H9 (cell line): ENCODE results near the gene FOXK1. TPM values are rescaled to one million over a fixed set of nuclear protein-coding genes. Genes with fewer than 3 reads are reported as not detected.

Experiments used
- DNase-seq: peaks from one replicate; pipeline ENCODE4 v3.0.0-alpha.2; 2017
- H2AFZ ChIP-seq: one replicate; pipeline ENCODE4 v1.6.1; 2013; ENCODE audit warnings: mild to moderate bottlenecking, low read length, control low read depth, moderate library complexity
- H2AK5ac ChIP-seq: 2 replicates; pipeline ENCODE4 v1.6.1; 2013; ENCODE audit warnings: low read length, control low read depth, mixed read lengths; ENCODE audit not compliant: insufficient read length
- H2BK120ac ChIP-seq: one replicate; pipeline ENCODE4 v1.6.1; 2013; ENCODE audit warnings: low read depth, mild to moderate bottlenecking, low read length, control low read depth, inconsistent platforms; ENCODE audit not compliant: poor library complexity, severe bottlenecking
- H2BK12ac ChIP-seq: 2 replicates; pipeline ENCODE4 v1.6.1; 2013; ENCODE audit warnings: low read length, control low read depth, mixed read lengths, low read depth; ENCODE audit not compliant: insufficient read length
- H2BK15ac ChIP-seq: 2 replicates; pipeline ENCODE4 v1.6.1; 2013; ENCODE audit warnings: low read depth, low read length, control low read depth
- H2BK20ac ChIP-seq: one replicate; pipeline ENCODE4 v1.6.1; 2013; ENCODE audit warnings: low read depth, mild to moderate bottlenecking, low read length, control low read depth, inconsistent platforms; ENCODE audit not compliant: poor library complexity, severe bottlenecking
- H2BK5ac ChIP-seq: 2 replicates; pipeline ENCODE4 v1.6.1; 2013; ENCODE audit warnings: low read length, control low read depth, mixed read lengths; ENCODE audit not compliant: insufficient read length
- H3K14ac ChIP-seq: 2 replicates; pipeline ENCODE4 v1.6.1; 2013; ENCODE audit warnings: low read length, control low read depth; ENCODE audit not compliant: insufficient read depth
- H3K18ac ChIP-seq: 2 replicates; pipeline ENCODE4 v1.6.1; 2013; ENCODE audit warnings: low read depth, mild to moderate bottlenecking, mixed read lengths, low read length, control low read depth; ENCODE audit not compliant: insufficient read length
- H3K23ac ChIP-seq: 2 replicates; pipeline ENCODE4 v1.6.1; 2013; ENCODE audit warnings: low read length, control low read depth, mixed read lengths, low read depth; ENCODE audit not compliant: insufficient read length
- H3K23me2 ChIP-seq: 2 replicates; pipeline ENCODE4 v1.6.1; 2013; ENCODE audit warnings: low read depth, mild to moderate bottlenecking, mixed read lengths, low read length, control low read depth; ENCODE audit not compliant: insufficient read length, poor library complexity, severe bottlenecking
- H3K27ac ChIP-seq: 2 replicates; pipeline ENCODE4 v1.5.1; 2013; ENCODE audit warnings: low read length, control low read depth, mixed read lengths, low read depth; ENCODE audit not compliant: insufficient read length
- H3K27me3 ChIP-seq: 2 replicates; pipeline ENCODE4 v1.6.1; 2013; ENCODE audit warnings: low read length, control low read depth, inconsistent platforms; ENCODE audit not compliant: insufficient read depth
- H3K4ac ChIP-seq: 2 replicates; pipeline ENCODE4 v1.6.1; 2013; ENCODE audit warnings: low read depth, mild to moderate bottlenecking, control low read depth, inconsistent platforms, low read length, moderate library complexity
- H3K4me1 ChIP-seq: 2 replicates; pipeline ENCODE4 v1.6.1; 2013; ENCODE audit warnings: low read length, control low read depth, inconsistent platforms; ENCODE audit not compliant: insufficient read depth
- H3K4me2 ChIP-seq: 2 replicates; pipeline ENCODE4 v1.6.1; 2013; ENCODE audit warnings: low read length, control low read depth, mixed read lengths; ENCODE audit not compliant: insufficient read length, insufficient read depth
- H3K56ac ChIP-seq: 2 replicates; pipeline ENCODE4 v1.6.1; 2013; ENCODE audit warnings: low read depth, mild to moderate bottlenecking, mixed read lengths, low read length, control low read depth; ENCODE audit not compliant: insufficient read length
- H3K79me1 ChIP-seq: 2 replicates; pipeline ENCODE4 v1.6.1; 2013; ENCODE audit warnings: low read depth, mild to moderate bottlenecking, moderate library complexity, low read length, control low read depth, inconsistent platforms; ENCODE audit not compliant: insufficient read depth, poor library complexity, severe bottlenecking
- H3K79me2 ChIP-seq: 2 replicates; pipeline ENCODE4 v1.6.1; 2013; ENCODE audit warnings: low read length, control low read depth, inconsistent platforms; ENCODE audit not compliant: insufficient read depth
- H3K9ac ChIP-seq: 2 replicates; pipeline ENCODE4 v1.6.1; 2013; ENCODE audit warnings: low read length, control low read depth, mixed read lengths; ENCODE audit not compliant: insufficient read length; ENCODE audit errors: extremely low read depth
- H3K9me3 ChIP-seq: one replicate; pipeline ENCODE4 v1.6.1; 2013; ENCODE audit warnings: low read depth, low read length, inconsistent platforms; ENCODE audit not compliant: control insufficient read depth
- H3T11ph ChIP-seq: one replicate; pipeline ENCODE4 v1.6.1; 2013; ENCODE audit warnings: mild to moderate bottlenecking, low read length, control low read depth, inconsistent platforms
- H4K20me1 ChIP-seq: one replicate; pipeline ENCODE4 v1.6.1; 2013; ENCODE audit not compliant: control insufficient read depth, insufficient read length, insufficient read depth
- H4K5ac ChIP-seq: 2 replicates; pipeline ENCODE4 v1.6.1; 2013; ENCODE audit warnings: low read depth, mild to moderate bottlenecking, mixed read lengths, low read length, control low read depth; ENCODE audit not compliant: insufficient read length
- H4K8ac ChIP-seq: replicated peaks from 2 replicates; pipeline ENCODE4 v1.6.1; 2013; ENCODE audit warnings: low read length, control low read depth, mixed read lengths, low read depth; ENCODE audit not compliant: insufficient read length
- H4K91ac ChIP-seq: 2 replicates; pipeline ENCODE4 v1.6.1; 2013; ENCODE audit warnings: low read depth, mild to moderate bottlenecking, moderate library complexity, mixed read lengths, low read length, control low read depth; ENCODE audit not compliant: insufficient read length
- H3K27ac Mint-ChIP-seq, 3 experiments: 2 replicates in 2 of 3; 3 replicates in 1 of 3; pipeline ENCODE4 v1.8.0; 2020 to 2021; ENCODE audit warnings: mixed read lengths in 3 of 3, mild to moderate bottlenecking in 1 of 3, moderate library complexity in 1 of 3
- H3K27me3 Mint-ChIP-seq: 2 replicates; pipeline ENCODE4 v1.8.0; 2021; ENCODE audit warnings: low read depth, mild to moderate bottlenecking, moderate library complexity, mixed read lengths
- H3K36me3 Mint-ChIP-seq, 3 experiments: 2 replicates in 2 of 3; 3 replicates in 1 of 3; pipeline ENCODE4 v1.8.0; 2020 to 2021; ENCODE audit warnings: low read depth in 3 of 3, mixed read lengths in 3 of 3; ENCODE audit not compliant: insufficient read depth in 1 of 3
- H3K4me1 Mint-ChIP-seq, 2 experiments: 2 replicates each; pipeline ENCODE4 v1.8.0; 2020; ENCODE audit warnings: mixed read lengths in 2 of 2
- H3K4me3 Mint-ChIP-seq, 2 experiments: 2 replicates in 1 of 2; 3 replicates in 1 of 2; pipeline ENCODE4 v1.8.0; 2020 to 2021; ENCODE audit warnings: mild to moderate bottlenecking in 2 of 2, mixed read lengths in 2 of 2, moderate library complexity in 1 of 2
- H3K9me3 Mint-ChIP-seq, 2 experiments: 2 replicates in 1 of 2; 3 replicates in 1 of 2; pipeline ENCODE4 v1.8.0; 2020; ENCODE audit warnings: mild to moderate bottlenecking in 2 of 2, mixed read lengths in 2 of 2, moderate library complexity in 1 of 2
- CTCF ChIP-seq: fragments of 200-600 bp; sonication (generic); conservative IDR thresholded peaks from 3 replicates; pipeline ENCODE4 v1.8.0; 2021; ENCODE audit warnings: antibody characterized with exemption, mild to moderate bottlenecking
- WGBS: extraction: QIAGEN DNeasy Blood & Tissue Kit; methylation state at CpG from one replicate; pipeline ENCODE4 v1.1.7; 2013; ENCODE audit warnings: missing lambda C conversion rate, low lambda C conversion rate, mixed read lengths; ENCODE audit not compliant: insufficient read length; ENCODE audit errors: extremely low coverage; 5-methylcytosine and 5-hydroxymethylcytosine counted together
- total RNA-seq: library from RNA; stranded (reverse); gene quantifications from 2 replicates; pipeline ENCODE4 v1.2.1, GENCODE V29; 2021

Gene FOXK1
- total RNA-seq, 1 experiment from 2014 or later, result 14.4 TPM

DNA sequence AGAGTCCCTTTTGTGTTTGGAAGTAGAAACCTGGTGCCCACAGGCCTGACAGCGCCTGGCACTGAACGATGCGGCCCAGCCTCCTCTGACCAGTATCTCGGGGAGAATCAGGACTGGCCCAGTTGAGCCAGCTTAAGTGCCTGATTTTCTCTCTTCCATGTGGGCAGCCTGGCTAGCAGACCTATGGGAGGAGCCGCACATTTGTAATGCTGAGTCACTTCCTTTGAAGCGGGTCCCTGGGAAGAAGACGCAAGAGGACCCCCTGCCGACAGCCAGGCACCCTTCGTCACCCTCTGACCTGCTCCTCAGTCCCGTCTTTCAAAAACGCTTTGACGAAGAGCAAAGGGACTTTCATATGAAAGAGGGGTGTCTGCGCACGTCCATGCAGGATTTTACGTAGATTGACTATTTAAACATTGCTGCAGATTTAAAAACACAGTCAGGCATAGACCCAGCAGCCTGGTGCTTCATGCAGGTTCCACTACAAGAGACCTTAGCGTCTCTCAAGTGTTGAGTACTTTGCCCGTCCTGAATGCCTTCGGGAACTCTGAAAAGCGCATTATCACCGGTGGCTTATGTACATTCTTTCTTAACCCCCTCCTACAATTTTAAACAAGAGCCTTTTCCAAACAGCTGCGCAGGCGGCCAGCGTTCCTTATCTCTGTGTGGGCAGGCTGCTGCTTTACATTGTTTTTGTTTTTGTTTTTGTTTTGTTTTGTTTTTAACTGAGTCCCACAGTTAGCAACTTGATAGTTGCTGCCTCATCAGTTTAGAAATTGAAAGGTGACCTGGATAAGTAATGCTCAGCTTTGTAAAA is 56.8 kb downstream of the FOXK1 start:
- no peak overlapping the region for H3K9ac ChIP-seq
- H2AK5ac ChIP-seq, result no peak overlapping the region
- H3K4me1 ChIP-seq, result no peaks in the 10 kb centered on the region; the same call in 1 of the 2 replicates
- H3K23ac ChIP-seq, result no peak overlapping the region
- no CpG with 5 or more reads among the region's 23 CpGs for WGBS
- no peak overlapping the region for H4K5ac ChIP-seq
- Mint-ChIP-seq H3K4me1 (peaks cover 17% of the 10 kb centered on the region in 2 experiments), H3K9me3 (no peaks in the 10 kb centered on the region; a peak in 1 of 5 replicates), H3K4me3 (peak overlapping the region in 1 of 2 experiments; percentile 31; a peak in 3 of 5 replicates), H3K27ac (peak overlapping the region in 2 of 3 experiments; percentile 15 to 85; a peak in 3 of 7 replicates), H3K27me3 (peaks cover 69% of the 10 kb centered on the region), H3K36me3 (peaks cover 13 to 24% (median 21%) of the 10 kb centered on the region in 3 experiments)
- H3K18ac ChIP-seq, result no peak overlapping the region
- no peak overlapping the region for H4K8ac ChIP-seq
- no peak overlapping the region for H3K14ac ChIP-seq
- no peak overlapping the region for H2BK15ac ChIP-seq
- H3K56ac ChIP-seq, result no peak overlapping the region
- H3K79me1 ChIP-seq, result no peaks in the 10 kb centered on the region
- no peak overlapping the region for H3K4me2 ChIP-seq
- H2BK5ac ChIP-seq, result no peak overlapping the region
- H4K91ac ChIP-seq, result no peak overlapping the region
- H2BK20ac ChIP-seq, result no peak overlapping the region
- no peaks in the 10 kb centered on the region for H3K9me3 ChIP-seq
- no peak for TF ChIP-seq CTCF
- no peak overlapping the region for H3T11ph ChIP-seq
- DNase-seq, result peak; percentile 80
- no peak overlapping the region for H2BK120ac ChIP-seq
- no peak overlapping the region for H3K27ac ChIP-seq
- H4K20me1 ChIP-seq, result no peaks in the 10 kb centered on the region
- H3K79me2 ChIP-seq, result no peaks in the 10 kb centered on the region
- no peak overlapping the region for H3K4ac ChIP-seq
- H2AFZ ChIP-seq, result no peak overlapping the region
- peaks cover under 1% of the 10 kb centered on the region; the same call in 1 of the 2 replicates for H3K27me3 ChIP-seq
- H2BK12ac ChIP-seq, result no peak overlapping the region
- no peaks in the 10 kb centered on the region for H3K23me2 ChIP-seq
